Effector memory CD4-positive, alpha-beta T cell (primary cell): ENCODE measurements around the gene RNF10.
"Not testable (repeated sequence)": the region's sequence is repeated elsewhere in the genome, so short reads cannot be mapped to it uniquely, and the experiment has no call there.

Source experiments
- DNase-seq, 3 donors: peaks; one replicate each; pipeline ENCODE4 v3.0.0-alpha.2; 2020
- H3K27ac ChIP-seq: 2 replicates; pipeline ENCODE4 v1.7.0; 2013; ENCODE audit warnings: mild to moderate bottlenecking, low read length, moderate library complexity; ENCODE audit not compliant: insufficient read depth, poor library complexity, severe bottlenecking
- H3K27me3 ChIP-seq: replicated peaks from 2 replicates; pipeline ENCODE4 v1.7.0; 2013; ENCODE audit warnings: mild to moderate bottlenecking, low read length; ENCODE audit not compliant: insufficient read depth, control insufficient read depth, poor library complexity, severe bottlenecking
- H3K36me3 ChIP-seq: 2 replicates; pipeline ENCODE4 v1.7.0; 2013; ENCODE audit warnings: mild to moderate bottlenecking, low read length, moderate library complexity; ENCODE audit not compliant: control insufficient read depth, insufficient read depth
- H3K4me1 ChIP-seq: 2 replicates; pipeline ENCODE4 v1.7.0; 2013; ENCODE audit warnings: low read length, mild to moderate bottlenecking; ENCODE audit not compliant: control insufficient read depth, insufficient read depth, poor library complexity, severe bottlenecking
- H3K4me3 ChIP-seq: 2 replicates; pipeline ENCODE4 v1.7.0; 2013; ENCODE audit warnings: low read length, low read depth, mild to moderate bottlenecking; ENCODE audit not compliant: insufficient read depth, poor library complexity, severe bottlenecking
- H3K9me3 ChIP-seq: 2 replicates; pipeline ENCODE4 v1.7.0; 2013; ENCODE audit warnings: mild to moderate bottlenecking, low read length, moderate library complexity; ENCODE audit not compliant: control insufficient read depth

Gene RNF10

DNA sequence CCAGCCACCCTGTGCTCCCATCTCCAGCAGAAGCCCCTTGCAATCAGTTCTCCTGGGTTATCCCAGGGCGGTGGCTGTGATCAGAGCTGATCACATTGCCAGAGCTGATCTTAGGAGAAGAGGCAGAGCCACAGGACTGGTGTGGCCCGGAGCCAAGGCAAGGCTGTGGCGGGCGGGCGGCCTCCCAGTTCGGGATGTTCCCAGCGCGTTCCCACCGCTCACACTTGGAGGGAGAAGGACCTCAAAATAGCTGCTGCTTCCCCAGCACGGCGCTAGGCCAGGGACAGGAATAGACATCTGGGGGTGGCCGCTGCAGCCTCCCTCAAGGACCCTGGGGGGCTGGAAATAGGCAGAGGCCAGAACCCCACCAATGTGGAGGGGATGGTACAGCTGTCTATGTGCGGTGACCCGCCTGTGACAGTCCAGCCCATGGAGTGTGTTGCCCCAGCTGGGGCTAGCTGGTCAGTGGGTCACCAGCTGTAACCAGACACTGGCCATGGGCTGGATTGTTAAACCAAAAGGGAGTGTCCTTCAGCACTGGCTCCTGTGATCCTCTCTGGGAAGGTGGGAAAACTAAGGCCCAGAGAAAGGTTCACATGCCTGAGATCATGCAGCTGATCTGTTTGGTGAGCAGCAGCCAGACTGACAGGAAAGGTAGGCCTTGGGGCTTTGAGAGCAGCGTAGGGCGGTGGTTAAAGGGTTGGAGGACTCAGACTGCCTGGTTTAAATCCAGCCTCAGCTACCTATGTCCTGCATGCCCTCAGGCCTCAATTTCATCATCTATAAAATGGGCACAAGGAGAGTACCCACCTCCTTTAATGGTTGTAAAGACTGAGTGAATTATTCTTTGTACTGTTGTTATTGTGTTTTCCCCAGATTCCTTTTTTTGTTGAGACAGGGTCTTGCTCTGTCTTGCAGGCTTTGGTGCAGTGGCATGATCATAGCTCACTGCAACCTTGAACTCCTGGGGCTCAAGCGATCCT lies 55.1 kb downstream of the RNF10 start:
- no peaks in the 10 kb centered on the region for H3K27me3 ChIP-seq
- H3K4me3 ChIP-seq = no peak overlapping the region
- H3K36me3 ChIP-seq = no peaks in the 10 kb centered on the region
- no peak for DNase-seq
- no peaks in the 10 kb centered on the region for H3K9me3 ChIP-seq
- no peak overlapping the region for H3K27ac ChIP-seq
- H3K4me1 ChIP-seq = peaks cover 7% of the 10 kb centered on the region

DNA sequence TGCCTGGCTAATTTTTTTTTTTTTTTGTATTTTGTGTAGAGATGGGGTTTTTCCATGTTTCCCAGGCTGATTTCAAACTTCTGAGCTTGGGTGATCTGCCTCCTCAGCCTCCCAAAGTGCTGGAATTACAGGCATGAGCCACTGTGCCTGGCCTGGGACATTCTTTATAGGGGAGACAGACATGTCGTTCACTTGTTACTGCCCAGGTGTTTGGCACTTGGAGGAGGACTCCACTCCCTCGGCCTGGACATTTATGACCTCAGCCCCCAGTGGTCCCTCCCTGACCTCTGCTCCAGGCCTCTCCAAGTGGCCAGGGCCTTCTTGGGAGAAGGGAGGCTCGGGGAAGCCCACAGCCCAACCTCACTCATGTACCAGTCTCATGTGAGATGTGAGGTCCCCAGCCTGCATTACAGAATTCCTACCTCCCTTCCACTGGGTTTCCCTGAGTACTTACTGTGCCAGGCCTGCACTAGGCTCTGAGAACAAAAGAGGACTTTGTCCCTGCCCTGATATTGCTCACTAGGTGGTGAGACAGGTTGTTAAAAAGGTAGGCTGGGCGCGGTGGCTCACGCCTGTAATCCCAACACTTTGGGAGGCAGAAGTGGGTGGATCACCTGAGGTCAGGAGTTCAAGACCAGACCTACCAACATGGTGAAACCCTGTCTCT lies 56.7 kb downstream of the RNF10 start:
- no peaks in the 10 kb centered on the region for H3K4me1 ChIP-seq
- no peaks in the 10 kb centered on the region for H3K27me3 ChIP-seq
- no peak for DNase-seq

DNA sequence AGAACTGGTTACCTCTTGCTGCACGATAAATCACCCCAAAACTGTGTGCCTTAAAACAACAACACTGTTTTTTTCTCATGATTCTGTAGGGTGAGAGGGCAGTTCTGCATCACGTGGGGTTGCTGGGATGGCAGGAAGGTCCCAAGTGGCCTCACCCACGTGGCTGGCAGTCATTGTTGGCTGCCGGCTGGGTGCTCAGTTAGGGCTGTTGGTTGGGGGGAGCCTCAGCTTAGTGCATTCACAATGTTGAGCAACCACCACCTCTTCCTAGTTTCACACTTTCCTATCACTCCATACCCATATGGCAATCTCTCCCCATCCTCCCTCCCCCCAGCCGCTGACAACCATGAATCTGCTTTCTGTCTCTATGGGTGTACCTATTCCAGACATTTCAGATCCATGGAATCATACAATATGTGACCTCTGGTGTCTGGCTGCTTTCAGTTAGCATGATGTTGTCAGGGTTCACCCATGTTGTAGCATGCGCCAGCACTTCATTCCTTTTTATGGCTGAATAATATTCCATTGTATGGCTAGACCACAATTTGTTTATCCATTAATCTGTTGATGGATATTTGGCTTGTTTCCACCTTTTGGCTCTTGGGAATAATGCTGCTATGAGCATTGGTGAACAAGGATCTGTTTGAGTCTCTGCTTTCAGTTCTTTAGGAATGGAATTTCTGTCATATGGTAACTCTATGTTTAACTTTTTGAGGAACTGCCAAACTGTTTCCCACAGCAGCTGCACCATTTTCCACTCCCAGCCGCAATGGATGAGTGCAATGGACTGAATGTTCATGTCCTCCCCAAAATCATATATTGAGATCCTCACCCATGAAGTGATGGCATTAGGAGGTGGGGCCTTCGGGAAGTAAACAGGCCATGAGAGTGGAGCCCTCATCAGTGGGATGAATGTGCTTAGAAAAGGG lies 58.2 kb downstream of the RNF10 start:
- DNase-seq = no peak
- H3K27ac ChIP-seq = no peak overlapping the region
- no peak overlapping the region for H3K4me3 ChIP-seq
- no peaks in the 10 kb centered on the region for H3K9me3 ChIP-seq
- H3K36me3 ChIP-seq = no peaks in the 10 kb centered on the region
- H3K4me1 ChIP-seq = no peaks in the 10 kb centered on the region
- no peaks in the 10 kb centered on the region for H3K27me3 ChIP-seq

More for the DNA sequence above, 56.7 kb downstream of the RNF10 start:
- no peak overlapping the region for H3K4me3 ChIP-seq
- H3K27ac ChIP-seq = no peak overlapping the region
- H3K36me3 ChIP-seq = no peaks in the 10 kb centered on the region
- no peaks in the 10 kb centered on the region for H3K9me3 ChIP-seq

DNA sequence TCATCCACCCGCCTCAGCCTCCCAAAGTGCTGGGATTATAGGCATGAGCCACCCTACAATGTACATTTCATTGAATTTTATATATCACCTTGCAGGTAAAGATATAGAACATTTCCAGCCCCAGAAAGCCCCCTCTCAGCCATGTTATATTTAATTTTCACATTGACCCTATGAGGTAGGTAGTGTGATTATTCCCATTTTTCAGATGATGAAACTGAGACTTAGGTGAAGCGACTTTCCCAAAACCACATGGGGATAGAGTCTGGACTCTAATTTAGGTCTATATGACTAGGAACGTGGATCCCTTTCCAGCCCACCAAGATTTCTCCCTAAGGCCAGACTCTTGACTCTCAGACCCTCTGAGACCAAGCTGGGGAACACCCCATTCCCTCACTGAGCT lies 62.7 kb downstream of the RNF10 start:
- no peaks in the 10 kb centered on the region for H3K27me3 ChIP-seq
- H3K4me3 ChIP-seq = no peak overlapping the region
- no peaks in the 10 kb centered on the region for H3K36me3 ChIP-seq
- no peak for DNase-seq
- H3K27ac ChIP-seq = no peak overlapping the region
- no peaks in the 10 kb centered on the region for H3K4me1 ChIP-seq
- H3K9me3 ChIP-seq = no peaks in the 10 kb centered on the region

DNA sequence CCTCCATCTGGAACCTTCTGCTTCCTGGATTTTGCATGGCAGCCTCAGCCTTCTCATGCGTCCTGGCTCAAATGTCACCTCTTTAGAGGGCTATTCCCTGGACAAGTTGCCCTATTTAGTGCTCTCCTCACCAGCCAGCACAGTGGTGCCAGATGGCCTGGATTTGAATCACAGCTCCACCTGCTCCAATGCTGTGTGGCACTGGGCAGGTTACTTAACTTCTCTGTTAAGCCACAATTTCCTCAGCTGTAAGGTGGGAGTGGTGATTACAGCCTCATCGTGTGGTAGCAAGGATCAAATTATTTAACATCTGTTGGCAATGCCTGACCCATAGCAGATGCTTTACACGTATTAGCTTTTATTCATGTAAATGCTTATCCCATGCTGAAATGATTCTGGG lies 63.7 kb downstream of the RNF10 start:
- Histone ChIP-seq H3K36me3 (no peaks in the 10 kb centered on the region), H3K27ac (no peak overlapping the region), H3K27me3 (no peaks in the 10 kb centered on the region), H3K4me1 (no peaks in the 10 kb centered on the region), H3K9me3 (no peaks in the 10 kb centered on the region), H3K4me3 (no peak overlapping the region)
- no peak for DNase-seq

DNA sequence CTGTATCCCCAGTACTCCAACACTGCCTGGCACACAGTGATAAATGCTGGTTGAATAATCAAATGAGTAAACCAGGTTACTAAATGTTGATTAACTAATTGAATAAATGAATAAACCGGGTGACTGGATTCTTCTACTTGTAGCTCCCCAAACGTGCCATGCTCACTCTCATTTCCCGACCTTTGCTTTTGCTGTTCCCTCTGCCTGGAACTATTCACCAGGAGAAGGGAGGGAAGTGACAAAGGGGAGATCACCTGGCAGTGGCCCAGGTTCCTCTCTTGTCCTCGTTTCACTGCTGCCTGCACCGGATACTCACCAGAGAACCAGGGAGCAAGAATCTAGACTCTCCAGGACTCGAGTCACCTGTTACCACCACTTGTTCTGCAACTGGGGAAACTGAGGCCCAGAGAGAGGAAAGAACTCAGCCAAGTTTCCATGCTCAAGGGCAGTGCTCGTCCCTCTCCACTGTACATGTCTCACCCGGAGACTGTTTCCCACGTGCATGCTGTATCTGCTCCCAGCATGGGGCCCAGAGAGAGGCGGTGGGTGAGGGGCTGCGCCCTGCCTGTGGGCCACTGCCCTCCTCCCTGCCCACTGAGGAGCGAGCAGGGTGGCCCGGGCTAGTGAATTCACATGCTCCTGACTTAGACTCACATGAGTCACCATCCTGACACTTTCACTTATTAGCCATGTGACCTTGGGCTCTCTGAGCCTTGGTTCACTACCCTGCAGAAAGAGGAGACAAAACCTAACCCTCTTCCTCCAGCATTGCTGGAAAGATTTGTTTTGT lies 64.7 kb downstream of the RNF10 start:
- no peak overlapping the region for H3K4me3 ChIP-seq
- no peaks in the 10 kb centered on the region for H3K9me3 ChIP-seq
- H3K27ac ChIP-seq = no peak overlapping the region
- H3K27me3 ChIP-seq = no peaks in the 10 kb centered on the region
- no peaks in the 10 kb centered on the region for H3K36me3 ChIP-seq
- DNase-seq = no peak
- no peaks in the 10 kb centered on the region for H3K4me1 ChIP-seq

DNA sequence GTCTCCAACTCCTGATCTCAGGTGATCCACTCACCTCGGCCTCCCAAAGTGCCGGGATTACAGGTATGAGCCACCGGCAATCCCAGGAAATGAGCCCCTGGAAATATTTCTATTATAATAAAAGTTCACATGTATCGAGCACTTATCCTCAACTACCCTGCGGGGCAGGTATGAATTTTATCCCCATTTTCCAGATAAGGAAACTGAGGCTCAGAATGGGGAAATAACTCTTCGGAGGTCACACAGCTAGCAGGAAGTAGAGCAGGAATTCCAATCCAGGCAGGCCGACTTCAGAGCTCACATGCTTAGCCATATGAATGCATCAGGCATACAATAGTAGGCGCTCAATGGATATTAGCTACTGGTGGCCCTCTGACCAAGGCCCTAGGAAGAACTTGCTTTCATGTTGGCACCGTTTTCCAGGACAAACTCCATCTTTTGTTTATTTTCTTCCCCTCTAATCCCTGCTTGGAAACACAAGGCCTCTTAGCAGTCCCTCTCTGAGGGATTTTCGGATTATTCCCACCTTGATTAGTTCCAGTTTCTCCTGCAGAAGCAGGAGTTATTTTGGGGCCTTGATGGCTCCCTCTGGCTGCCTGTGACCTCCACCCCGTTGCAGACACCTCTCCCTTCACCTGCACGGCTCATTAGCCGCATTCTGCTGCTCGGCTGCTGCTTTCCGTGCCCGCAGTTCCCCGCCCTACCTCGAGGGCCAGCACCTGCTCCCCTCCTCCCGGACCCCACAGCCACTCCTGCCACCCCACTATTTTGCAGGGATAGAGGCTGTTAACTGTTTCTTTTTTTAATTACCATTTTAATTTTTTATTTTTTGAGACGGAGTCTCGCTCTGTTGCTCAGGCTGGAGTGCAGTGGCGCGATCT lies 65.8 kb downstream of the RNF10 start:
- Histone ChIP-seq H3K27ac (no peak overlapping the region), H3K36me3 (no peaks in the 10 kb centered on the region), H3K4me1 (no peaks in the 10 kb centered on the region), H3K4me3 (no peak overlapping the region), H3K9me3 (no peaks in the 10 kb centered on the region), H3K27me3 (no peaks in the 10 kb centered on the region)
- DNase-seq = no peak

DNA sequence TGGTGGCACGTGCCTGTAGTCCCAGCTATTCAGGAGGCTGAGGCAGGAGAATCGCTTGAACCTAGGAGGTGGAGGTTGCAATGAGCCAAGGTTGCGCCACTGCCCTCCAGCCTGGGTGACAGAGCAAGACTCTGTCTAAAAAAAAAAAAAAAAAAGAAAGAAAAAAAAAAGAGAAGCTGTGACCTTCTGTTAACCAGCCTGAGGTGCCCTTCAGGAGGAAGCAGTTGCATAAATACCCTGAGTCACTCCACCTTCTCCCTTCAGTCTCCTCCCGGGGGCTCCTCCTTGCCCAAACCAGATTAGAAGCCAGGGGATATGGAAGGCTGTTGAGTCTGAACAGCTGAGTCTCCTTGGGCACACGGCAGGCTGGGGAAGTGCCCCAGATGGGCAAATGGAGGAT lies 68.3 kb downstream of the RNF10 start:
- not testable (repeated sequence) for H3K4me1 ChIP-seq, H3K36me3 ChIP-seq, H3K27ac ChIP-seq, DNase-seq, H3K27me3 ChIP-seq, H3K4me3 ChIP-seq, H3K9me3 ChIP-seq
